OCI-LY1 (cell line): Measurements from ENCODE around the gene DGKB.

Experiments used
- EZH2 ChIP-seq: fragments of 200-600 bp; sonication (generic), shearing (Covaris generic); IDR thresholded peaks from 2 replicates; pipeline ENCODE4 v1.8.0; 2017; ENCODE audit warnings: borderline replicate concordance, mixed run types, mild to moderate bottlenecking, antibody characterized with exemption, low read length, moderate library complexity, mixed read lengths
- TF ChIP-seq, protein P1 (sequence below): fragments of 200-600 bp; sonication (generic), shearing (Covaris generic); IDR thresholded peaks from 2 replicates; pipeline ENCODE4 v1.5.1; 2017; ENCODE audit warnings: mild to moderate bottlenecking, antibody characterized with exemption, low read length, moderate library complexity, mixed read lengths

DNA sequence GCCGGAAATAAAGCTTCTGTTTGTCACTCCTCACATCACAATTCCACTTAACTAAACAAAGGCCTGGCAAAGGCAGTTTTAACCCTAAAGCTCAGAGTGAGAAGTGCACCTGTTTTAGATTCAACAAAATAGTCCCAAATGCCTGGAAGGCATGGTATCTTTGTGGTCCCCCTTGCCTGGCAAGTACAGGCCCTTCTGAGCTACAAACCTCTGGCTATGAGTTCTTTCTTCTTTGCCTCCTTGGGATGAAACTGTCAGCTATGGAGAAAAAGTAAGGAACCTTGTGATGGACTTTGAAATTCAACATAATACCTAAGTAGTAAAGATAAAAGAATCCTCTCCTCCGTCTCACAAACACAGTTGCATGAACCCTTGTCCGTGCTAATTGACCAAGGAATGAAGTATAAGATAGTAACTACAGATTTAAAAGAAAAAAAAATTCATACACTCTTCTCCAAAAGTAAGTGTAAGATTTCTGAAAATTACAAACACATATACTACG, 668.6 kb downstream of the DGKB start:
- TF ChIP-seq, protein P1, sequence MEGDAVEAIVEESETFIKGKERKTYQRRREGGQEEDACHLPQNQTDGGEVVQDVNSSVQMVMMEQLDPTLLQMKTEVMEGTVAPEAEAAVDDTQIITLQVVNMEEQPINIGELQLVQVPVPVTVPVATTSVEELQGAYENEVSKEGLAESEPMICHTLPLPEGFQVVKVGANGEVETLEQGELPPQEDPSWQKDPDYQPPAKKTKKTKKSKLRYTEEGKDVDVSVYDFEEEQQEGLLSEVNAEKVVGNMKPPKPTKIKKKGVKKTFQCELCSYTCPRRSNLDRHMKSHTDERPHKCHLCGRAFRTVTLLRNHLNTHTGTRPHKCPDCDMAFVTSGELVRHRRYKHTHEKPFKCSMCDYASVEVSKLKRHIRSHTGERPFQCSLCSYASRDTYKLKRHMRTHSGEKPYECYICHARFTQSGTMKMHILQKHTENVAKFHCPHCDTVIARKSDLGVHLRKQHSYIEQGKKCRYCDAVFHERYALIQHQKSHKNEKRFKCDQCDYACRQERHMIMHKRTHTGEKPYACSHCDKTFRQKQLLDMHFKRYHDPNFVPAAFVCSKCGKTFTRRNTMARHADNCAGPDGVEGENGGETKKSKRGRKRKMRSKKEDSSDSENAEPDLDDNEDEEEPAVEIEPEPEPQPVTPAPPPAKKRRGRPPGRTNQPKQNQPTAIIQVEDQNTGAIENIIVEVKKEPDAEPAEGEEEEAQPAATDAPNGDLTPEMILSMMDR: no peak
- TF ChIP-seq EZH2: no peak
